Tibial nerve (tissue), 4 donors: ENCODE data around the gene STRBP. TPM values are rescaled to one million over a fixed set of nuclear protein-coding genes. Genes with fewer than 3 reads are reported as not detected.

ENCODE experiments used
- DNase-seq, 2 donors: peaks; one replicate each; pipeline ENCODE4 v3.0.0-alpha.2; 2019; ENCODE audit warnings: low spot score in 2 of 2
- H3K27ac ChIP-seq, 4 donors: fragments of 200-600 bp; sonication (generic) in 3 of 4; one replicate each; pipeline ENCODE4 v1.5.1; 2017 to 2019; ENCODE audit warnings: mild to moderate bottlenecking in 1 of 4
- H3K27me3 ChIP-seq, 2 donors: fragments of 200-600 bp; sonication (generic) in 1 of 2; one replicate each; pipeline versions ENCODE4 v1.5.1 to v1.6.0; 2017 to 2019
- H3K36me3 ChIP-seq, 3 donors: fragments of 200-600 bp; sonication (generic); one replicate each; pipeline ENCODE4 v1.5.1; 2018 to 2019
- H3K4me1 ChIP-seq, 4 donors: fragments of 200-600 bp; sonication (generic) in 3 of 4; one replicate each; pipeline ENCODE4 v1.5.1; 2017 to 2019
- H3K4me3 ChIP-seq, 4 donors: fragments of 200-600 bp; sonication (generic) in 3 of 4; one replicate each; pipeline ENCODE4 v1.5.1; 2017 to 2019; ENCODE audit warnings: mild to moderate bottlenecking in 1 of 4, moderate library complexity in 1 of 4
- H3K9me3 ChIP-seq, 4 donors: fragments of 200-600 bp; sonication (generic) in 3 of 4; one replicate each; pipeline ENCODE4 v1.5.1; 2017 to 2019
- CTCF ChIP-seq, 5 experiments: fragments of 200-600 bp in 3 of 5; fragments of 450-650 bp in 2 of 5; sonication (generic) in 3 of 5; IDR thresholded peaks; one replicate each; pipeline ENCODE4 v1.5.1; 2016 to 2019; ENCODE audit warnings: antibody characterized with exemption in 5 of 5, mild to moderate bottlenecking in 3 of 5, moderate library complexity in 2 of 5
- EP300 ChIP-seq, 2 donors: sonication (generic); formaldehyde crosslinking; IDR thresholded peaks; one replicate each; pipeline ENCODE4 v1.6.1; 2017; ENCODE audit warnings: antibody characterized with exemption in 2 of 2, mild to moderate bottlenecking in 1 of 2
- POLR2A ChIP-seq, 2 donors: fragments of 450-650 bp; IDR thresholded peaks; one replicate each; pipeline ENCODE4 v1.6.1; 2017; ENCODE audit warnings: antibody characterized with exemption in 2 of 2, mild to moderate bottlenecking in 2 of 2, moderate library complexity in 2 of 2
- WGBS, 2 donors: methylation state at CpG; one replicate each; pipeline ENCODE4 v1.1.5; 2018; 5-methylcytosine and 5-hydroxymethylcytosine counted together
- total RNA-seq, 4 donors: library from RNA; depleted of rRNA; stranded (reverse); fragments of >200 nt; gene quantifications; one replicate each; pipeline ENCODE4 v1.1.0, GENCODE V29; 2016

STRBP gene
- total RNA-seq, 4 donors from 2014 or later = 3.5 to 20.4 (median 4.9) TPM

GRCh38 chr9:123218831-123219230, 49.6 kb downstream of the STRBP start:
- Histone ChIP-seq H3K27ac (no peak overlapping the region), H3K27me3 (no peaks in the 10 kb centered on the region), H3K36me3 (no peaks in the 10 kb centered on the region), H3K4me3 (no peak overlapping the region), H3K4me1 (peaks cover 0 to 3% (median 0%) of the 10 kb centered on the region in 4 donors), H3K9me3 (no peaks in the 10 kb centered on the region)
- WGBS, 2 donors = 75 to 96% methylated on average over 3 of the region's 3 CpGs
- no peak for TF ChIP-seq CTCF (IDR thresholded peaks at IDR 0.05)
- TF ChIP-seq EP300 (IDR thresholded peaks at IDR 0.05) = no peak
- no peak for TF ChIP-seq POLR2A (IDR thresholded peaks at IDR 0.05)
- no peak for DNase-seq

- Histone ChIP-seq H3K9me3 (no peaks in the 10 kb centered on the region), H3K4me1 (peaks cover 0 to 3% (median 0%) of the 10 kb centered on the region in 4 donors), H3K4me3 (no peak overlapping the region), H3K27me3 (no peaks in the 10 kb centered on the region), H3K36me3 (no peaks in the 10 kb centered on the region), H3K27ac (no peak overlapping the region)
- WGBS, 2 donors = 47 to 60% methylated on average over 2 of the region's 2 CpGs
- no peak for DNase-seq
- TF ChIP-seq POLR2A (IDR thresholded peaks at IDR 0.05) (no peak), CTCF (IDR thresholded peaks at IDR 0.05) (no peak), EP300 (IDR thresholded peaks at IDR 0.05) (no peak)
These were observed 51.2 kb downstream of the STRBP start for GRCh38 chr9:123217128-123217654.

GRCh38 chr9:123216251-123216797, 52.1 kb downstream of the STRBP start:
- H3K27ac ChIP-seq = no peak overlapping the region
- no peak overlapping the region for H3K4me3 ChIP-seq
- H3K4me1 ChIP-seq = peaks cover 0 to 3% (median 0%) of the 10 kb centered on the region in 4 donors
- no peaks in the 10 kb centered on the region for H3K27me3 ChIP-seq
- no peaks in the 10 kb centered on the region for H3K9me3 ChIP-seq
- TF ChIP-seq EP300 (IDR thresholded peaks at IDR 0.05) = no peak
- no peak for TF ChIP-seq POLR2A (IDR thresholded peaks at IDR 0.05)
- TF ChIP-seq CTCF (IDR thresholded peaks at IDR 0.05) = no peak
- no peaks in the 10 kb centered on the region for H3K36me3 ChIP-seq
- WGBS, 2 donors = 83 to 86% methylated on average over 5 of the region's 5 CpGs
- no peak for DNase-seq

- Histone ChIP-seq H3K27me3 (no peaks in the 10 kb centered on the region), H3K4me1 (no peaks in the 10 kb centered on the region), H3K4me3 (no peak overlapping the region), H3K9me3 (no peaks in the 10 kb centered on the region), H3K27ac (no peak overlapping the region), H3K36me3 (no peaks in the 10 kb centered on the region)
- 91 to 96% methylated on average over 3 of the region's 3 CpGs for WGBS, 2 donors
- TF ChIP-seq CTCF (IDR thresholded peaks at IDR 0.05) (no peak), EP300 (IDR thresholded peaks at IDR 0.05) (no peak), POLR2A (IDR thresholded peaks at IDR 0.05) (no peak)
- DNase-seq = no peak
These were observed 57.3 kb downstream of the STRBP start for GRCh38 chr9:123211081-123211480.

GRCh38 chr9:123208626-123209174, 59.7 kb downstream of the STRBP start:
- DNase-seq = no peak
- H3K27ac ChIP-seq = no peak overlapping the region
- 88 to 94% methylated on average over 1 of the region's 1 CpG for WGBS, 2 donors
- H3K9me3 ChIP-seq = no peaks in the 10 kb centered on the region
- H3K27me3 ChIP-seq = no peaks in the 10 kb centered on the region
- H3K4me1 ChIP-seq = no peaks in the 10 kb centered on the region
- TF ChIP-seq EP300 (IDR thresholded peaks at IDR 0.05) = no peak
- TF ChIP-seq CTCF (IDR thresholded peaks at IDR 0.05) = no peak
- TF ChIP-seq POLR2A (IDR thresholded peaks at IDR 0.05) = no peak
- no peaks in the 10 kb centered on the region for H3K36me3 ChIP-seq
- no peak overlapping the region for H3K4me3 ChIP-seq
